OCI-M1 (cell line): ENCODE measurements around the gene DCTN4.

Experiments used
- DNase-seq: peaks from one replicate; lab custom pipeline; 2025; lab: John Stamatoyannopoulos, UW

Gene DCTN4

GRCh38 chr5:150738862-150739261, 20.0 kb downstream of the DCTN4 start:
- DNase-seq: no peak

- DNase-seq: peak; percentile 90
Measured at GRCh38 chr5:150734579-150735384, 24.0 kb downstream of the DCTN4 start.

- DNase-seq: no peak
Measured at GRCh38 chr5:150731669-150732242, 27.1 kb downstream of the DCTN4 start.

- DNase-seq: no peak
Measured at GRCh38 chr5:150729859-150730258, 29.0 kb downstream of the DCTN4 start.

- no peak for DNase-seq
Measured at GRCh38 chr5:150723845-150724244, 35.0 kb downstream of the DCTN4 start.

GRCh38 chr5:150710165-150710564, 48.7 kb downstream of the DCTN4 start:
- peak; percentile 16 for DNase-seq

GRCh38 chr5:150706776-150707390, 51.9 kb downstream of the DCTN4 start:
- no peak for DNase-seq

- DNase-seq: peak; percentile 38
Measured at GRCh38 chr5:150703762-150704161, 55.1 kb downstream of the DCTN4 start.

- DNase-seq: peak; percentile 97
Measured at GRCh38 chr5:150700594-150701377, 58.0 kb downstream of the DCTN4 start, which contains the start of gene RBM22. Gene RBM22 (minus strand): TSS chr5:150701062. CDS start chr5:150700985, 77 bp downstream.

- no peak for DNase-seq
Measured at GRCh38 chr5:150700246-150700593, 58.6 kb downstream of the DCTN4 start.

GRCh38 chr5:150694612-150695011, 64.2 kb downstream of the DCTN4 start:
- peak; percentile 34 for DNase-seq

GRCh38 chr5:150692276-150692675, 66.5 kb downstream of the DCTN4 start:
- DNase-seq: no peak

- DNase-seq: no peak
Measured at GRCh38 chr5:150690760-150691159, 68.1 kb downstream of the DCTN4 start.

- DNase-seq: no peak
Measured at GRCh38 chr5:150689120-150689519, 69.7 kb downstream of the DCTN4 start.

- no peak for DNase-seq
Measured at GRCh38 chr5:150676578-150676977, 82.2 kb downstream of the DCTN4 start.

GRCh38 chr5:150675069-150675468, 83.7 kb downstream of the DCTN4 start:
- DNase-seq: no peak

- no peak for DNase-seq
Measured at GRCh38 chr5:150674341-150674821, 84.4 kb downstream of the DCTN4 start.

GRCh38 chr5:150672884-150673275, 85.9 kb downstream of the DCTN4 start:
- DNase-seq: no peak

- no peak for DNase-seq
Measured at GRCh38 chr5:150672237-150672883, 86.5 kb downstream of the DCTN4 start.

- no peak for DNase-seq
Measured at GRCh38 chr5:150671509-150672236, 87.1 kb downstream of the DCTN4 start.

GRCh38 chr5:150670948-150671310, 87.9 kb downstream of the DCTN4 start:
- no peak for DNase-seq
